Vagina (tissue), 2 donors: Measurements from ENCODE around the gene DSC1. TPM values are rescaled to one million over a fixed set of nuclear protein-coding genes. Genes with fewer than 3 reads are reported as not detected.
"Not testable (repeated sequence)": the region's sequence is repeated elsewhere in the genome, so short reads cannot be mapped to it uniquely, and the experiment has no call there.

Source experiments
- DNase-seq, 2 donors: peaks; one replicate each; pipeline ENCODE4 v3.0.0-alpha.2; 2017; ENCODE audit errors: extremely low spot score in 2 of 2
- H3K27ac ChIP-seq: fragments of 200-600 bp; sonication (generic); one replicate; pipeline ENCODE4 v1.5.1; 2019
- H3K27me3 ChIP-seq: fragments of 200-600 bp; sonication (generic); one replicate; pipeline ENCODE4 v1.5.1; 2019
- H3K36me3 ChIP-seq, 2 donors: fragments of 200-600 bp; sonication (generic); one replicate each; pipeline ENCODE4 v1.5.1; 2017 to 2019
- H3K4me1 ChIP-seq: fragments of 200-600 bp; sonication (generic); one replicate; pipeline ENCODE4 v1.5.1; 2019
- H3K4me3 ChIP-seq, 2 donors: fragments of 200-600 bp; sonication (generic); 1 replicate in 1 of 2; 2 replicates in 1 of 2; pipeline ENCODE4 v1.5.1; 2016 to 2019
- H3K9me3 ChIP-seq: fragments of 200-600 bp; sonication (generic); one replicate; pipeline ENCODE4 v1.5.1; 2019
- CTCF ChIP-seq, 3 experiments: fragments of 450-650 bp in 2 of 3; fragments of 200-600 bp in 1 of 3; sonication (generic) in 1 of 3; IDR thresholded peaks; one replicate each; pipeline ENCODE4 v1.5.1; 2017 to 2019; ENCODE audit warnings: antibody characterized with exemption in 3 of 3, mild to moderate bottlenecking in 2 of 3, moderate library complexity in 2 of 3
- POLR2A ChIP-seq, 2 donors: fragments of 450-650 bp; IDR thresholded peaks; one replicate each; pipeline ENCODE4 v1.6.1; 2017; ENCODE audit warnings: antibody characterized with exemption in 2 of 2, mild to moderate bottlenecking in 2 of 2, moderate library complexity in 2 of 2
- POLR2AphosphoS5 ChIP-seq, 2 donors: sonication (generic); formaldehyde crosslinking; IDR thresholded peaks; one replicate each; pipeline ENCODE4 v1.9.0; 2017; ENCODE audit warnings: antibody characterized with exemption in 2 of 2, mild to moderate bottlenecking in 2 of 2, low read depth in 1 of 2; ENCODE audit not compliant: insufficient read depth in 1 of 2
- intact Hi-C: fragments of 100-400 bp; cut with DNase I; formaldehyde crosslinking; loops from one replicate; pipeline ENCODE4 v1.15.1; 2023
- total RNA-seq: library from RNA; depleted of rRNA; stranded (reverse); fragments of >200 nt; gene quantifications from one replicate; pipeline ENCODE4 v1.2.3, GENCODE V29; 2016

DSC1 gene
- total RNA-seq, 1 donor from 2014 or later: 0.49 TPM

GRCh38 chr18:31125878-31126277 is 36.8 kb downstream of the DSC1 start:
- no peaks in the 10 kb centered on the region for H3K9me3 ChIP-seq
- no peaks in the 10 kb centered on the region for H3K4me1 ChIP-seq
- H3K4me3 ChIP-seq: no peak overlapping the region
- intact Hi-C loops: no loop called here
- no peak for TF ChIP-seq POLR2AphosphoS5 (IDR thresholded peaks at IDR 0.05; ENCODE audit: insufficient read depth in 1 of 2, low read depth in 1 of 2)
- TF ChIP-seq CTCF (IDR thresholded peaks at IDR 0.05): no peak
- no peak for TF ChIP-seq POLR2A (IDR thresholded peaks at IDR 0.05)
- no peak for DNase-seq
- H3K27me3 ChIP-seq: no peaks in the 10 kb centered on the region
- H3K27ac ChIP-seq: no peak overlapping the region
- no peaks in the 10 kb centered on the region for H3K36me3 ChIP-seq

- H3K36me3 ChIP-seq, H3K9me3 ChIP-seq, H3K27ac ChIP-seq, H3K27me3 ChIP-seq, intact Hi-C loops, DNase-seq, H3K4me1 ChIP-seq, H3K4me3 ChIP-seq: not testable (repeated sequence)
Measured at GRCh38 chr18:31123125-31123524, 39.5 kb downstream of the DSC1 start.

- Histone ChIP-seq H3K4me1 (no peaks in the 10 kb centered on the region), H3K4me3 (no peak overlapping the region), H3K27me3 (no peaks in the 10 kb centered on the region), H3K27ac (no peak overlapping the region), H3K9me3 (no peaks in the 10 kb centered on the region), H3K36me3 (no peaks in the 10 kb centered on the region)
- intact Hi-C loops: no loop called here
- TF ChIP-seq POLR2AphosphoS5 (IDR thresholded peaks at IDR 0.05; ENCODE audit: insufficient read depth in 1 of 2, low read depth in 1 of 2): no peak
- TF ChIP-seq CTCF (IDR thresholded peaks at IDR 0.05): no peak
- TF ChIP-seq POLR2A (IDR thresholded peaks at IDR 0.05): no peak
- no peak for DNase-seq
Measured at GRCh38 chr18:31120594-31120993, 42.1 kb downstream of the DSC1 start.

- H3K4me3 ChIP-seq: no peak overlapping the region
- H3K4me1 ChIP-seq: no peaks in the 10 kb centered on the region
- no peaks in the 10 kb centered on the region for H3K27me3 ChIP-seq
- no peak overlapping the region for H3K27ac ChIP-seq
- no peaks in the 10 kb centered on the region for H3K9me3 ChIP-seq
- no peaks in the 10 kb centered on the region for H3K36me3 ChIP-seq
- intact Hi-C loops: no loop called here
- TF ChIP-seq CTCF (IDR thresholded peaks at IDR 0.05) (no peak), POLR2A (IDR thresholded peaks at IDR 0.05) (no peak), POLR2AphosphoS5 (IDR thresholded peaks at IDR 0.05; ENCODE audit: insufficient read depth in 1 of 2, low read depth in 1 of 2) (no peak)
- no peak for DNase-seq
Measured at GRCh38 chr18:31116853-31117595, 45.6 kb downstream of the DSC1 start.

GRCh38 chr18:31112804-31113203 is 49.9 kb downstream of the DSC1 start:
- Histone ChIP-seq H3K27me3 (no peaks in the 10 kb centered on the region), H3K4me3 (no peak overlapping the region), H3K36me3 (no peaks in the 10 kb centered on the region), H3K27ac (no peak overlapping the region), H3K4me1 (no peaks in the 10 kb centered on the region), H3K9me3 (no peaks in the 10 kb centered on the region)
- TF ChIP-seq CTCF (IDR thresholded peaks at IDR 0.05): no peak
- no peak for DNase-seq
- intact Hi-C loops: no loop called here
